Activated naive CD8-positive, alpha-beta T cell (primary cell): ENCODE results near the gene CRYGD.
"Not testable (repeated sequence)": the region's sequence is repeated elsewhere in the genome, so short reads cannot be mapped to it uniquely, and the experiment has no call there.

Experiments used
- H3K27ac Mint-ChIP-seq: one replicate; pipeline ENCODE4 v1.8.0; 2021; ENCODE audit warnings: mixed read lengths
- H3K27me3 Mint-ChIP-seq: one replicate; pipeline ENCODE4 v1.8.0; 2021; ENCODE audit warnings: mixed read lengths
- H3K36me3 Mint-ChIP-seq: one replicate; pipeline ENCODE4 v1.8.0; 2021; ENCODE audit warnings: mixed read lengths
- H3K4me1 Mint-ChIP-seq: one replicate; pipeline ENCODE4 v1.8.0; 2021; ENCODE audit warnings: low read depth, mixed read lengths
- H3K4me3 Mint-ChIP-seq: one replicate; pipeline ENCODE4 v1.8.0; 2021; ENCODE audit warnings: mild to moderate bottlenecking, mixed read lengths
- H3K9me3 Mint-ChIP-seq: one replicate; pipeline ENCODE4 v1.8.0; 2021; ENCODE audit warnings: low read depth, mixed read lengths

CRYGD gene

GRCh38 chr2:208124013-208124715 lies at the start of gene CRYGD:
Gene CRYGD, minus strand, starts transcription at chr2:208124524. Its CDS starts 51 bp downstream, at chr2:208124473.
- not testable (repeated sequence) for H3K36me3 Mint-ChIP-seq, H3K27ac Mint-ChIP-seq, H3K9me3 Mint-ChIP-seq, H3K4me1 Mint-ChIP-seq
- Mint-ChIP-seq H3K4me3 (peak within 1 kb of the TSS; percentile 57), H3K27me3 (peaks cover 12% of the 10 kb centered on the region)

GRCh38 chr2:208172125-208172524 lies 47.8 kb upstream of the CRYGD start:
- no peak overlapping the region for H3K27ac Mint-ChIP-seq
- H3K9me3 Mint-ChIP-seq, result no peaks in the 10 kb centered on the region

GRCh38 chr2:208164951-208165755 lies 40.8 kb upstream of the CRYGD start:
- Mint-ChIP-seq H3K4me1 (no peaks in the 10 kb centered on the region), H3K4me3 (no peak overlapping the region), H3K27me3 (peaks cover 2% of the 10 kb centered on the region), H3K36me3 (no peaks in the 10 kb centered on the region), H3K27ac (no peak overlapping the region), H3K9me3 (no peaks in the 10 kb centered on the region)

More at GRCh38 chr2:208172125-208172524, 47.8 kb upstream of the CRYGD start:
- H3K36me3 Mint-ChIP-seq, result no peaks in the 10 kb centered on the region
- H3K4me1 Mint-ChIP-seq, result peaks cover 3% of the 10 kb centered on the region
- peaks cover 7% of the 10 kb centered on the region for H3K27me3 Mint-ChIP-seq
- H3K4me3 Mint-ChIP-seq, result no peak overlapping the region

- H3K36me3 Mint-ChIP-seq, result no peaks in the 10 kb centered on the region
- H3K27ac Mint-ChIP-seq, result no peak within 1 kb of the TSS
- no peaks in the 10 kb centered on the region for H3K27me3 Mint-ChIP-seq
- no peaks in the 10 kb centered on the region for H3K4me1 Mint-ChIP-seq
- no peak within 1 kb of the TSS for H3K4me3 Mint-ChIP-seq
- no peaks in the 10 kb centered on the region for H3K9me3 Mint-ChIP-seq
These were observed 39.2 kb upstream of the CRYGD start, which contains the start of gene CRYGA for GRCh38 chr2:208163489-208163888. Gene CRYGA, minus strand, starts transcription at chr2:208163589. Its CDS starts 33 bp downstream, at chr2:208163556.

GRCh38 chr2:208156439-208156838 lies 32.1 kb upstream of the CRYGD start:
- Mint-ChIP-seq H3K9me3 (no peaks in the 10 kb centered on the region), H3K4me1 (no peaks in the 10 kb centered on the region), H3K27ac (no peak overlapping the region), H3K27me3 (no peaks in the 10 kb centered on the region), H3K36me3 (no peaks in the 10 kb centered on the region), H3K4me3 (no peak overlapping the region)

GRCh38 chr2:208153156-208153555 lies 28.8 kb upstream of the CRYGD start:
- Mint-ChIP-seq H3K4me1 (no peaks in the 10 kb centered on the region), H3K4me3 (no peak overlapping the region), H3K27me3 (peaks cover 4% of the 10 kb centered on the region), H3K36me3 (no peaks in the 10 kb centered on the region), H3K9me3 (no peaks in the 10 kb centered on the region), H3K27ac (no peak overlapping the region)

- no peaks in the 10 kb centered on the region for H3K9me3 Mint-ChIP-seq
These were observed 26.6 kb upstream of the CRYGD start for GRCh38 chr2:208150956-208151355.

GRCh38 chr2:208150094-208150493 lies 25.8 kb upstream of the CRYGD start:
- Mint-ChIP-seq H3K27ac (no peak overlapping the region), H3K36me3 (no peaks in the 10 kb centered on the region), H3K4me1 (no peaks in the 10 kb centered on the region), H3K4me3 (no peak overlapping the region), H3K27me3 (peaks cover 4% of the 10 kb centered on the region), H3K9me3 (no peaks in the 10 kb centered on the region)

More at GRCh38 chr2:208150956-208151355, 26.6 kb upstream of the CRYGD start:
- Mint-ChIP-seq H3K27me3 (peaks cover 4% of the 10 kb centered on the region), H3K4me3 (no peak overlapping the region), H3K4me1 (no peaks in the 10 kb centered on the region), H3K36me3 (no peaks in the 10 kb centered on the region), H3K27ac (no peak overlapping the region)

- H3K27me3 Mint-ChIP-seq, result peaks cover 4% of the 10 kb centered on the region
- no peak overlapping the region for H3K27ac Mint-ChIP-seq
- H3K9me3 Mint-ChIP-seq, result no peaks in the 10 kb centered on the region
These were observed 24.5 kb upstream of the CRYGD start for GRCh38 chr2:208148803-208149202.

GRCh38 chr2:208147759-208148158 lies 23.4 kb upstream of the CRYGD start:
- no peak overlapping the region for H3K27ac Mint-ChIP-seq
- no peaks in the 10 kb centered on the region for H3K36me3 Mint-ChIP-seq
- peaks cover 4% of the 10 kb centered on the region for H3K27me3 Mint-ChIP-seq
- H3K4me3 Mint-ChIP-seq, result no peak overlapping the region
- H3K9me3 Mint-ChIP-seq, result no peaks in the 10 kb centered on the region
- no peaks in the 10 kb centered on the region for H3K4me1 Mint-ChIP-seq

More at GRCh38 chr2:208148803-208149202, 24.5 kb upstream of the CRYGD start:
- Mint-ChIP-seq H3K36me3 (no peaks in the 10 kb centered on the region), H3K4me1 (no peaks in the 10 kb centered on the region), H3K4me3 (no peak overlapping the region)

GRCh38 chr2:208147008-208147407 lies 22.7 kb upstream of the CRYGD start:
- Mint-ChIP-seq H3K9me3 (no peaks in the 10 kb centered on the region), H3K4me1 (no peaks in the 10 kb centered on the region), H3K4me3 (no peak overlapping the region), H3K36me3 (no peaks in the 10 kb centered on the region), H3K27ac (no peak overlapping the region), H3K27me3 (peaks cover 4% of the 10 kb centered on the region)

- no peaks in the 10 kb centered on the region for H3K9me3 Mint-ChIP-seq
- no peak within 1 kb of the TSS for H3K4me3 Mint-ChIP-seq
- H3K4me1 Mint-ChIP-seq, result no peaks in the 10 kb centered on the region
- peaks cover 2% of the 10 kb centered on the region for H3K27me3 Mint-ChIP-seq
- H3K36me3 Mint-ChIP-seq, result no peaks in the 10 kb centered on the region
- no peak within 1 kb of the TSS for H3K27ac Mint-ChIP-seq
These were observed 21.7 kb upstream of the CRYGD start, which contains the start of gene CRYGB for GRCh38 chr2:208146006-208146405. Gene CRYGB, minus strand, starts transcription at chr2:208146158. Its CDS starts 38 bp downstream, at chr2:208146120.

- no peak overlapping the region for H3K27ac Mint-ChIP-seq
These were observed 18.8 kb upstream of the CRYGD start for GRCh38 chr2:208142925-208143799.

GRCh38 chr2:208142240-208142924 lies 18.1 kb upstream of the CRYGD start:
- Mint-ChIP-seq H3K4me3 (no peak overlapping the region), H3K27me3 (no peaks in the 10 kb centered on the region), H3K4me1 (no peaks in the 10 kb centered on the region), H3K27ac (no peak overlapping the region), H3K36me3 (peaks cover 2% of the 10 kb centered on the region), H3K9me3 (peaks cover 4% of the 10 kb centered on the region)

More at GRCh38 chr2:208142925-208143799, 18.8 kb upstream of the CRYGD start:
- Mint-ChIP-seq H3K27me3 (no peaks in the 10 kb centered on the region), H3K36me3 (peaks cover 2% of the 10 kb centered on the region), H3K9me3 (peaks cover under 1% of the 10 kb centered on the region), H3K4me1 (no peaks in the 10 kb centered on the region), H3K4me3 (no peak overlapping the region)
